HG02759 (cell line): ENCODE data around the gene SLC7A4.
"Not testable (repeated sequence)": the region's sequence is repeated elsewhere in the genome, so short reads cannot be mapped to it uniquely, and the experiment has no call there.

ENCODE experiments used
- ATAC-seq: cut with Tn5 transposase; IDR thresholded peaks from one replicate; pipeline ENCODE4 v1.9.1; 2021; ENCODE audit warnings: mild to moderate bottlenecking, moderate library complexity; ENCODE audit not compliant: unreplicated experiment

The SLC7A4 gene

GRCh38 chr22:21043860-21044535 lies 11.6 kb upstream of the SLC7A4 start:
- no peak for ATAC-seq

GRCh38 chr22:21042978-21043859 lies 10.9 kb upstream of the SLC7A4 start:
- ATAC-seq = no peak

DNA sequence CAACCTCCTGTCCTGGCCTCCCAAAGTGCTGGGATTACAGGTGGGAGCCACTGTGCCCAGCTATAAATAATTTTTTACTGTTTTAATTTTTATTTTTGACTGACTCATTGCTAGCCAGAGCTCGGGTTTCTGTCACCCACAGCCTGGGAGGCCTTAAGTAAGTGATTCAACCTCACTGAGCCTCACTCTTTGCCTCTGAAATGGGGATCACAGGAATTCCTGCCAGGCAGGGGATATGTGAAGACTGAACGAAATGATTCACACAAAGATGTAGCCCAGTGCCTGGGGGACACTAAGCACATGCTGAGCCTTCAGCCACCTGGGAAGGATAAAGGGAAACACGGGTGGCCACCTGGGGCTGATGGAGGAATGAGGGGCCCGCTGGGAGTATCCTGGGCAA lies 9.6 kb upstream of the SLC7A4 start:
- no peak for ATAC-seq

DNA sequence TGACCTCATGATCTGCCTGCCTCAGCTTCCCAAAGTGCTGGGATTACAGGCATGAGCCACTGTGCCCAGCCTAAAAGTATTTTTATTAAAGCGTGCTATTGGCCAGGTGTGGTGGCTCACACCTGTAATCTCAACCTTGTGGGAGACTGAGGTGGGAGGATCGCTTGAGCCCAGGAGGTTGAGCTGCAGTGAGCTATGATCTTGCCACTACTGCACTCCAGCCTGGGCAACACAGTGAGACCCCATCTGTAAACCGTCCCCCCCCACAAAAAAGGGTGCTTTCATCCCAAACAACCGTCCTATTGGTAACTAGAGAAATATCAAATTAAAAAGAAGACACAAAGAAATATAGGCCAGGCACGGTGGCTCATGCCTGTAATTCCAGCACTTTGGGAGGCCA lies 6.8 kb upstream of the SLC7A4 start:
- not testable (repeated sequence) for ATAC-seq

- no peak for ATAC-seq
These were observed 6.0 kb upstream of the SLC7A4 start for GRCh38 chr22:21038405-21038804.

GRCh38 chr22:21034989-21035388 lies 2.6 kb upstream of the SLC7A4 start:
- ATAC-seq = no peak

DNA sequence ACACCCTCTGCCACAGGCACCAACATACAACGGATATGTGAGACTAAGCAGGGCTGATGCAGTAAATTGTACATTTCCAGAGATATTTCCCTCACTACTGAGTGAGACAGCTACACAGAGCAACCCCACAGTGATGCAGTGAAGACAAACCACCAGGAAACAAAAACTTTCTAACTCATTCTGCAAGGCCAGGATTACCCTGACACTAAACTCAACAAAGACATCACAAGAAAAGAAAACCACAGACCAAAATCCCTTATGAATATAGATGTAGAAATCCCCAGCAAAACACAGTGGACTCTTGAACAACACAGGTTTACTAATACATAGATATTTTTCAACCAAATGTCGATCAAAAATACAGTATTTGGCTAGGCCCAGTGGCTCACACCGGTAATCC lies 1.5 kb upstream of the SLC7A4 start:
- no peak for ATAC-seq

DNA sequence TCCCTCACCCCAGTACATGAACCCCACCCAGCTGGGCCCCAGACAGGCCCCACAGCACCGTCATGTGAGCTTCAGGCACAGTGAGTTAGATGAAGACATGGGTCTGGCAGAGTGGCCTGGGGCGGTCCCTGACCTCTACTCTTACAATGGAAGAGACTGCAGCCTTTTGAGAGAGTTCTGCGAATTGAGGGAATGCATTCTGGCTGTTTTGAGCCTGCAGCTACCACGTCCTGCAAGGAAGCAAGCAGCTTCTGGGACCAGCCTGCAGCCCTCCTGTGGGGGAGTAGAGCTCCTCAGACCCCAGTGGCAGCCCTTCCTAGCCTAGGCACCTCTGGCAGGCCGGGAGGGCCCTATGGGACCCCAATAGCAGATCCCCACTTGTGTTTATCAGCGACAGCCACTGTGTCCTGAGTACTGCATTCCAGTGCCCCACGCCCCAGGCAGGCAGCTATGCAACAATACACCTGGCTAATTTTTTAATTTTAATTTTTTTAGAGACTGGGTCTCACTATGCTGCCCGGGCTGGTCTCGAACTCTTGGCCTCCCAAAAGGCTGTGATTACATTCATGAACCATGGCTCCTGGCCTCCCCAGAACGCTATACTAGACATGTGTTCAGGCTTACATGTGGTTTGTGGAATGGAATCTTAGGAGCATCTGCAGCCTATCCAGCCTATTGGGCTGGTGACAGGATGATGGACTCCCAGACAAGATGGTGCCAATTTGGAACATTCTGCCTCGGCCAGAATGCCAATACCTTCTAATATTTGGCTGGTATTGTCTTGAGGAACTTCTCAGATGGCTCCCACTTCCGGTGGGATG lies 717 bp upstream of the SLC7A4 start:
- no peak for ATAC-seq

- ATAC-seq = no peak
These were observed 770 bp downstream of the SLC7A4 start for GRCh38 chr22:21031545-21032036.

GRCh38 chr22:21030621-21031544 lies 1.5 kb downstream of the SLC7A4 start:
- ATAC-seq = no peak

GRCh38 chr22:21030032-21030431 lies 2.3 kb downstream of the SLC7A4 start:
- ATAC-seq = no peak

DNA sequence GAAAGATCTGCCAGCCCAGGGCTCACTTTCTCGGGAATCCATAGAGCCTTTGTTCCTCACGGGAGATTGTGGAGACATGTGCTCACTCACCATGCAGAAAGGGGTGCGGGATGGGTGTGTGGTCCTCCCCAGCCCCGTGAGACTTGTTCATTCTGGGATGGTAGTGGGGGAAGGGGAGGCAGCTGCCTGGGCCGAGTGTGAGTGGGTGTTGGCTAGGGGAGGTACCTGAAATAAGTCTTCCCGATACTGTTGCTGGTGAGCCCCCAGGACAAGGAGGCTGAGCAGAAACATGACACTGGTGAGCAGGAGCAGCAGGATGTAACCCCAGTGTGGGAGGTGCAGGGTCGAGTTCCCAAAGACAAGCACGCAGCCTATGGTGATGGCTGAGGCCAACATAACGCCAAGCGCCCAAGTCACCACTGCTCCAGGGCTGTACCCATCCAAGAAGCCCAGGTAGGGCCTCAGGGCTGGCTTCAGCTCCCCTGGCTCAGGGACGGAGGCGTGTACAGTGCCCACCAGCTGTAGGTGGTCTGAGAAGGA lies 2.8 kb downstream of the SLC7A4 start:
- no peak for ATAC-seq

DNA sequence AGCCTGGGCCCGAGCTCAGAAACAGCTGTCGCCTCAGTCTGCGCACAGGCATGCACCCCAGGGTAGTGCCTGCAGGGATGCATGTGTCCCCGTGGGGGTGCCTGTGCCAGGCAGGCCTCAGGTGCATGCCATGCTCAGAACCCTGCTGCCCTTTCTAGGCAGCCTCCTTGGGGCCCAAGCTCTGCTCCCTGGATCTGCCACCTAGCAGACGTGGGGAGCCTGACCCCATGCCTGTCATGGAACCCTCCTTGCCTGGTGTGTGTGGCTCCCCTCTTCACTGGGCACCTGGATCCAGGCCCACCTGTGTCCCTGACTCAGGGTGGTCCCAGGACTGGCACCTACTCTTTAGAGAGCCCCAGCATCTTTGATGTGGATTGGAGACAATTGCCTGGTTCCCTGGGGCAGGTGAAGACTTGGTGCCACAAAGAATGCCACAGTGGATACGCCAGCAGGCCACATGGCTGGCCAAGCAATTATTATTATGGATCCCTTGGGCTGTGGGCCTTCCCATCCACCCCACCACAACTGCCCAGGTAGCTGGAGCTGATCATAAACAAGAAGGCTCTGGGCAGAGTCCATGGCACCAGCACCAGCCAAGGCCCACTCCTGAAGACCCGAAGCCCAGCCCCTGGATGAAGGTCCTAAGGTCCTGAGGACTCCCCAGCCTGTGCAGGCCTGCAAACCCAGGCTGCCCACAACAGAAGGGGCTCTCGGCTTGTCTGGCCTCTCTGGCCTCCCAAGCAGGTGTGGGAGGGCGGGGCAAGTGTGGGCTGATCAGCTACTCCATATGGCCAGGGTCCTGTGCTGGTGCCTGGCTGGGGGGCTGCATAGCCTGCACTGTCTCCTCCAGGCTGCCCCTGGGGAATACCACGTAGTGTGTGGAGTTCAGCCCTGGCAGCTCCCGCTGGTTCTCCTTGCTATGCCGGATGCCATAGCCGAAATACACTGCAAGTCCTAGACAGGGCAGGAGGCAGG lies 3.8 kb downstream of the SLC7A4 start:
- no peak for ATAC-seq

GRCh38 chr22:21026783-21027692 lies 5.3 kb downstream of the SLC7A4 start:
- ATAC-seq = no peak

- no peak for ATAC-seq
These were observed 6.3 kb downstream of the SLC7A4 start for GRCh38 chr22:21025763-21026755.

GRCh38 chr22:21025266-21025665 lies 7.1 kb downstream of the SLC7A4 start:
- ATAC-seq = no peak
